Astrocyte (in vitro differentiated cells and primary cell): ENCODE results near the gene CCDC146.

ENCODE experiments used
- EZH2 ChIP-seq: IDR thresholded peaks from 2 replicates; pipeline ENCODE4 v1.6.1; 2012; ENCODE audit warnings: mild to moderate bottlenecking, low read length, inconsistent platforms; ENCODE audit not compliant: insufficient read depth
- TF ChIP-seq, protein P1 (sequence below): IDR thresholded peaks from 2 replicates; pipeline ENCODE4 v1.5.1; 2011; ENCODE audit warnings: low read depth, mild to moderate bottlenecking, inconsistent platforms, low read length, moderate library complexity; ENCODE audit not compliant: insufficient read depth

DNA sequence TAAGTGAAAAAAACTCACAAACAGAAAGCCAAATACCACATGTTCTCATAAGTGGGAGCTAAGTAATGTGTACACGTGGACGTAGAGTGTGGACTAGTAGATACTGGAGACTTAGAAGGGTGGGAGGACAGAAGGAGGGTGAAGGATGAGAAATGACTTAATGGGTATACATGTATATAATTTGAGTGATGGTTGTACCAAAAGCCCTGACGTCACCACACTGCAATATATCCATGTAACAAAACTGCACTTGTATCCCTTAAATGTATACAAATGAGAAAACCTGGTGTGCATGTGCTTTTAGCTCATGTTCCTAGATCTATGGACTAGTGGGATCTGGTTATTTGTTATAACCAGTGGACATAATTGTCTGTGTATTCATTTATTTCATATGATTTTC is 125.7 kb downstream of the CCDC146 start:
- TF ChIP-seq, protein P1, sequence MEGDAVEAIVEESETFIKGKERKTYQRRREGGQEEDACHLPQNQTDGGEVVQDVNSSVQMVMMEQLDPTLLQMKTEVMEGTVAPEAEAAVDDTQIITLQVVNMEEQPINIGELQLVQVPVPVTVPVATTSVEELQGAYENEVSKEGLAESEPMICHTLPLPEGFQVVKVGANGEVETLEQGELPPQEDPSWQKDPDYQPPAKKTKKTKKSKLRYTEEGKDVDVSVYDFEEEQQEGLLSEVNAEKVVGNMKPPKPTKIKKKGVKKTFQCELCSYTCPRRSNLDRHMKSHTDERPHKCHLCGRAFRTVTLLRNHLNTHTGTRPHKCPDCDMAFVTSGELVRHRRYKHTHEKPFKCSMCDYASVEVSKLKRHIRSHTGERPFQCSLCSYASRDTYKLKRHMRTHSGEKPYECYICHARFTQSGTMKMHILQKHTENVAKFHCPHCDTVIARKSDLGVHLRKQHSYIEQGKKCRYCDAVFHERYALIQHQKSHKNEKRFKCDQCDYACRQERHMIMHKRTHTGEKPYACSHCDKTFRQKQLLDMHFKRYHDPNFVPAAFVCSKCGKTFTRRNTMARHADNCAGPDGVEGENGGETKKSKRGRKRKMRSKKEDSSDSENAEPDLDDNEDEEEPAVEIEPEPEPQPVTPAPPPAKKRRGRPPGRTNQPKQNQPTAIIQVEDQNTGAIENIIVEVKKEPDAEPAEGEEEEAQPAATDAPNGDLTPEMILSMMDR = no peak
- no peak for TF ChIP-seq EZH2
